Upper lobe of left lung (tissue), 4 donors: ENCODE data around the gene STOM.

Experiments
- CTCF ChIP-seq, 6 experiments: fragments of 450-650 bp in 4 of 6; fragments of 200-600 bp in 2 of 6; sonication (generic) in 2 of 6; IDR thresholded peaks; one replicate each; pipeline ENCODE4 v1.5.1; 2016 to 2019; ENCODE audit warnings: antibody characterized with exemption in 6 of 6
- EP300 ChIP-seq, 4 donors: sonication (generic); formaldehyde crosslinking; IDR thresholded peaks; one replicate each; pipeline ENCODE4 v1.5.1; 2017; ENCODE audit warnings: antibody characterized with exemption in 4 of 4, control low read depth in 2 of 4
- POLR2AphosphoS5 ChIP-seq, 2 donors: sonication (generic); formaldehyde crosslinking; IDR thresholded peaks; one replicate each; pipeline ENCODE4 v1.5.1; 2017; ENCODE audit warnings: antibody characterized with exemption in 2 of 2

- TF ChIP-seq CTCF (IDR thresholded peaks at IDR 0.05) (no peak), POLR2AphosphoS5 (IDR thresholded peaks at IDR 0.05) (no peak), EP300 (IDR thresholded peaks at IDR 0.05) (no peak)
Observed at GRCh38 chr9:121388140-121388905, 18.3 kb upstream of the STOM start.
